Hepatocyte (in vitro differentiated cells): ENCODE data around the gene TCF4. TPM values are rescaled to one million over a fixed set of nuclear protein-coding genes. Genes with fewer than 3 reads are reported as not detected.

ENCODE experiments used
- DNase-seq: peaks from one replicate; pipeline ENCODE4 v3.0.0-alpha.2; 2016; ENCODE audit warnings: low spot score
- H2AFZ ChIP-seq: fragments of 200-600 bp; sonication (generic); 2 replicates; pipeline ENCODE4 v1.6.0; 2016; ENCODE audit warnings: antibody characterized with exemption, mild to moderate bottlenecking
- H3K27ac ChIP-seq: fragments of 200-600 bp; sonication (generic); 2 replicates; pipeline ENCODE4 v1.5.1; 2016; ENCODE audit warnings: mild to moderate bottlenecking
- H3K27me3 ChIP-seq: fragments of 200-600 bp; sonication (generic); 2 replicates; pipeline ENCODE4 v1.6.1; 2016
- H3K36me3 ChIP-seq: fragments of 200-600 bp; sonication (generic); replicated peaks from 2 replicates; pipeline ENCODE4 v1.5.1; 2016; ENCODE audit warnings: low read depth; ENCODE audit not compliant: insufficient read depth
- H3K4me1 ChIP-seq: fragments of 200-600 bp; sonication (generic); 2 replicates; pipeline ENCODE4 v1.5.1; 2016; ENCODE audit warnings: mild to moderate bottlenecking, moderate library complexity; ENCODE audit not compliant: insufficient read depth
- H3K4me2 ChIP-seq: fragments of 200-600 bp; sonication (generic); 2 replicates; pipeline ENCODE4 v1.6.0; 2016
- H3K4me3 ChIP-seq: fragments of 200-600 bp; sonication (generic); 2 replicates; pipeline ENCODE4 v1.5.1; 2016; ENCODE audit warnings: mild to moderate bottlenecking
- H3K79me2 ChIP-seq: fragments of 200-600 bp; sonication (generic); 2 replicates; pipeline ENCODE4 v1.6.0; 2017; ENCODE audit warnings: mild to moderate bottlenecking
- H3K9me2 ChIP-seq: fragments of 200-600 bp; sonication (generic); replicated peaks from 2 replicates; pipeline ENCODE4 v1.6.0; 2017; ENCODE audit warnings: mild to moderate bottlenecking; ENCODE audit not compliant: insufficient read depth
- H3K9me3 ChIP-seq: fragments of 200-600 bp; sonication (generic); 2 replicates; pipeline ENCODE4 v1.5.1; 2016; ENCODE audit warnings: low read depth, mild to moderate bottlenecking
- H4K20me1 ChIP-seq: fragments of 200-600 bp; sonication (generic); 2 replicates; pipeline ENCODE4 v1.6.0; 2016; ENCODE audit warnings: mild to moderate bottlenecking; ENCODE audit not compliant: insufficient read depth, poor library complexity, severe bottlenecking
- CTCF ChIP-seq: fragments of 200-600 bp; sonication (generic); IDR thresholded peaks from 2 replicates; pipeline ENCODE4 v1.5.1; 2016; ENCODE audit warnings: antibody characterized with exemption, mild to moderate bottlenecking; ENCODE audit not compliant: poor library complexity
- EZH2 ChIP-seq: fragments of 200-600 bp; sonication (generic); IDR thresholded peaks from 2 replicates; pipeline ENCODE4 v1.6.1; 2016; ENCODE audit warnings: antibody characterized with exemption, mild to moderate bottlenecking, borderline replicate concordance
- EZH2phosphoT487 ChIP-seq: fragments of 200-600 bp; sonication (generic); IDR thresholded peaks from one replicate; pipeline ENCODE4 v1.6.1; 2018; ENCODE audit warnings: antibody characterized with exemption, mild to moderate bottlenecking, low read depth, moderate library complexity; ENCODE audit not compliant: unreplicated experiment, severe bottlenecking
- WGBS: methylation state at CpG from one replicate; pipeline ENCODE4 v1.1.6; 2016; ENCODE audit warnings: low lambda C conversion rate; ENCODE audit errors: missing lambda C conversion rate; 5-methylcytosine and 5-hydroxymethylcytosine counted together
- polyA plus RNA-seq: library from polyadenylated mRNA; unstranded; fragments of >200 nt; fragmentation: Nextera tagmentation; extraction: Ambion mirVana; gene quantifications from 2 replicates; pipeline ENCODE4 v1.2.1, GENCODE V29; 2016
- total RNA-seq: library from RNA; depleted of rRNA; stranded (reverse); fragments of >200 nt; gene quantifications from 2 replicates; pipeline ENCODE4 v1.2.3, GENCODE V29; 2014

TCF4 gene
- total and polyA plus RNA-seq, 2 experiments from 2014 or later = 40.5 to 65.2 TPM

GRCh38 chr18:55369346-55369745 is 218.6 kb downstream of the TCF4 start:
- no peak for DNase-seq
- Histone ChIP-seq H3K27ac (no peak overlapping the region), H4K20me1 (no peaks in the 10 kb centered on the region), H3K4me3 (no peak overlapping the region), H3K27me3 (no peaks in the 10 kb centered on the region), H3K79me2 (peaks cover 5% of the 10 kb centered on the region), H3K36me3 (no peaks in the 10 kb centered on the region), H3K9me3 (no peaks in the 10 kb centered on the region), H3K4me2 (no peak overlapping the region), H2AFZ (no peak overlapping the region), H3K9me2 (no peaks in the 10 kb centered on the region), H3K4me1 (no peaks in the 10 kb centered on the region)
- TF ChIP-seq EZH2 (no peak), CTCF (no peak), EZH2phosphoT487 (no peak)
- 99% methylated on average over 2 of the region's 2 CpGs for WGBS

- Histone ChIP-seq H3K36me3 (no peaks in the 10 kb centered on the region), H3K9me2 (no peaks in the 10 kb centered on the region), H3K27me3 (no peaks in the 10 kb centered on the region), H3K4me1 (no peaks in the 10 kb centered on the region), H2AFZ (no peak overlapping the region), H4K20me1 (no peaks in the 10 kb centered on the region), H3K4me3 (no peak overlapping the region), H3K27ac (no peak overlapping the region), H3K4me2 (no peak overlapping the region), H3K79me2 (peaks cover 3% of the 10 kb centered on the region), H3K9me3 (no peaks in the 10 kb centered on the region)
- 96% methylated on average over 2 of the region's 2 CpGs for WGBS
- no peak for DNase-seq
- TF ChIP-seq EZH2phosphoT487 (no peak), EZH2 (no peak), CTCF (no peak)
These were observed 222.7 kb downstream of the TCF4 start for GRCh38 chr18:55365342-55365741.

GRCh38 chr18:55362303-55362702 is 225.7 kb downstream of the TCF4 start:
- no peak for DNase-seq
- Histone ChIP-seq H2AFZ (no peak overlapping the region), H4K20me1 (no peaks in the 10 kb centered on the region), H3K4me1 (no peaks in the 10 kb centered on the region), H3K36me3 (no peaks in the 10 kb centered on the region), H3K9me2 (no peaks in the 10 kb centered on the region), H3K79me2 (peaks cover 3% of the 10 kb centered on the region), H3K4me2 (no peak overlapping the region), H3K9me3 (no peaks in the 10 kb centered on the region), H3K27ac (no peak overlapping the region), H3K27me3 (no peaks in the 10 kb centered on the region), H3K4me3 (no peak overlapping the region)
- TF ChIP-seq EZH2phosphoT487 (no peak), EZH2 (no peak), CTCF (no peak)
- 94% methylated on average over 3 of the region's 3 CpGs for whole genome bisulfite sequencing
